ENCODE data around the gene RWDD1. TPM values are rescaled to one million over a fixed set of nuclear protein-coding genes. Genes with fewer than 3 reads are reported as not detected.

RWDD1 gene
- total RNA-seq, 1 experiment from 2014 or later, result 52.3 TPM

DNA sequence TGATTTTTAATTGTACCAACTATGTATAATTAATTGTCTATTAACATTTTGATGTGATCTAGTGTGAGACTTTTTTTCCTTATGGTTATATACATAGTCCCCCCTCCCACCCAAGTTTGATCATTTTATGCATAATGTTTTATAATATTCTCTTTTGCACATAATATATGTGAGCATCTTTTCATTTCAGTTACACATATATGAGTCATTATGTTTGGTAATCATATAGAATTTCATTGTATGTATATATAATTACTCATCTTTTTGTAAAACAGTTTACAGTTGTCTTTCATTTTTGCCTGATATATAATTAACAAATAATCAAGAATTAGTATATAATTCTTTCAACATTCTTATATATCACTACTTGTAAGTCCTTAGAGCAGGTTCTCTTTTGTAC is 15.0 kb downstream of the RWDD1 start:
- Histone ChIP-seq H3K4me1 (ENCODE audit: insufficient read depth, low read length, poor library complexity, severe bottlenecking) (no peaks in the 10 kb centered on the region), H3K4me3 (ENCODE audit: low read depth, low read length, poor library complexity, severe bottlenecking) (no peak overlapping the region), H3K9me3 (ENCODE audit: low read depth, low read length, poor library complexity, severe bottlenecking) (no peaks in the 10 kb centered on the region), H3K36me3 (ENCODE audit: insufficient read depth, low read length, poor library complexity, severe bottlenecking) (peaks cover 44% of the 10 kb centered on the region), H3K27ac (ENCODE audit: low read depth, low read length, poor library complexity, severe bottlenecking) (no peak overlapping the region), H3K27me3 (replicated peaks; ENCODE audit: insufficient read depth, low read depth, low read length, poor library complexity) (no peaks in the 10 kb centered on the region)
- DNase-seq (ENCODE audit: low spot score), result no peak
- POLR2A ChIA-PET (ENCODE audit: low non-redundant PET), result no interaction called here
- no TSS peak for BruUV-seq (replicated peaks)
- intact Hi-C loops (cut with micrococcal nuclease; ENCODE audit: unreplicated experiment), result no loop called here
- no peak for TF ChIP-seq EZH2 (IDR thresholded peaks at IDR 0.05; ENCODE audit: borderline replicate concordance, low read depth, low read length, poor library complexity, severe bottlenecking)
- TF ChIP-seq, protein P1, sequence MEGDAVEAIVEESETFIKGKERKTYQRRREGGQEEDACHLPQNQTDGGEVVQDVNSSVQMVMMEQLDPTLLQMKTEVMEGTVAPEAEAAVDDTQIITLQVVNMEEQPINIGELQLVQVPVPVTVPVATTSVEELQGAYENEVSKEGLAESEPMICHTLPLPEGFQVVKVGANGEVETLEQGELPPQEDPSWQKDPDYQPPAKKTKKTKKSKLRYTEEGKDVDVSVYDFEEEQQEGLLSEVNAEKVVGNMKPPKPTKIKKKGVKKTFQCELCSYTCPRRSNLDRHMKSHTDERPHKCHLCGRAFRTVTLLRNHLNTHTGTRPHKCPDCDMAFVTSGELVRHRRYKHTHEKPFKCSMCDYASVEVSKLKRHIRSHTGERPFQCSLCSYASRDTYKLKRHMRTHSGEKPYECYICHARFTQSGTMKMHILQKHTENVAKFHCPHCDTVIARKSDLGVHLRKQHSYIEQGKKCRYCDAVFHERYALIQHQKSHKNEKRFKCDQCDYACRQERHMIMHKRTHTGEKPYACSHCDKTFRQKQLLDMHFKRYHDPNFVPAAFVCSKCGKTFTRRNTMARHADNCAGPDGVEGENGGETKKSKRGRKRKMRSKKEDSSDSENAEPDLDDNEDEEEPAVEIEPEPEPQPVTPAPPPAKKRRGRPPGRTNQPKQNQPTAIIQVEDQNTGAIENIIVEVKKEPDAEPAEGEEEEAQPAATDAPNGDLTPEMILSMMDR (conservative IDR thresholded peaks at IDR 0.05; ENCODE audit: low read depth, low read length), result no peak
- CTCF ChIA-PET, result no interaction called here

DNA sequence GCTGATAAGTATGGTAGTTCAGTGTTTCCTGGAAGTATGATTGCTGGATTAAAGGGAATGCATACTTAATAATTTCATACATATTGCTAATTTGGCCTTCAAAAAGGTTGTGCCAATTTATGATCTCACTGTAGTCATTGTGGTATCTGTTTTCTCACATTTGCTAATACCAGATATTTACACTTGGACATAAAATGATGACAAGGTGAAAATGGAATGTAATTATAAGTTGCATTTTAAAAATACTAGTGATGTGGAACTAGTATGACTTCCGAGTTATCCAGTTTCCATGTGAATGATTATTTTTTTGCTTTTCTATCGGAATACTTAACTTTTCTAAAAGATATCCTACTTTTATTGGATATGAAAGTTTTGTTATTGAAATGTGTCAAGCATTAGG is 15.4 kb downstream of the RWDD1 start:
- Histone ChIP-seq H3K9me3 (ENCODE audit: low read depth, low read length, poor library complexity, severe bottlenecking) (no peaks in the 10 kb centered on the region), H3K27ac (ENCODE audit: low read depth, low read length, poor library complexity, severe bottlenecking) (no peak overlapping the region), H3K4me3 (ENCODE audit: low read depth, low read length, poor library complexity, severe bottlenecking) (no peak overlapping the region), H3K4me1 (ENCODE audit: insufficient read depth, low read length, poor library complexity, severe bottlenecking) (no peaks in the 10 kb centered on the region), H3K36me3 (ENCODE audit: insufficient read depth, low read length, poor library complexity, severe bottlenecking) (peaks cover 48% of the 10 kb centered on the region), H3K27me3 (replicated peaks; ENCODE audit: insufficient read depth, low read depth, low read length, poor library complexity) (no peaks in the 10 kb centered on the region)
- intact Hi-C loops (cut with micrococcal nuclease; ENCODE audit: unreplicated experiment), result no loop called here
- POLR2A ChIA-PET (ENCODE audit: low non-redundant PET), result no interaction called here
- TF ChIP-seq EZH2 (IDR thresholded peaks at IDR 0.05; ENCODE audit: borderline replicate concordance, low read depth, low read length, poor library complexity, severe bottlenecking), result no peak
- TF ChIP-seq, protein P1 (conservative IDR thresholded peaks at IDR 0.05; ENCODE audit: low read depth, low read length), result no peak
- no peak for DNase-seq (ENCODE audit: low spot score)
- no TSS peak for BruUV-seq (replicated peaks)
- CTCF ChIA-PET, result no interaction called here

DNA sequence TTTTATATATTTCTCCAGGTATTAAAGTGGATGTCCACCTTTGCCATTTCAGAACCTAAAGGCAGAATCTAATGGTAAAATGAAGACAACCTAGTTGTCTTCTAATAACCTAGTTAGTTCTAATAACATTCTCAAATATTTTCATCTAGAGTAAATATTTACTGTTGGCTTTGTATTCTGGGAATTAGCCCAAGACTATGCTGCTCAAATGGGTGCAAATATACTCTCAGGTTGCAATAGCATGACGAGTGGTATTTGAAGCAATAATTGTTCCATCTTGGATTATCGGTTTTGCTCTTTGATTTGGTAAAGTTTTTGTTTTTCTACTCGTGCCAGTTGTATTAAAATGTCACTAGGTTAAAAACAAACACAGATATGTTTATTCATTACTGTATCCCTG is 23.9 kb downstream of the RWDD1 start:
- CTCF ChIA-PET, result no interaction called here
- Histone ChIP-seq H3K27ac (ENCODE audit: low read depth, low read length, poor library complexity, severe bottlenecking) (no peak overlapping the region), H3K27me3 (replicated peaks; ENCODE audit: insufficient read depth, low read depth, low read length, poor library complexity) (no peaks in the 10 kb centered on the region), H3K4me3 (ENCODE audit: low read depth, low read length, poor library complexity, severe bottlenecking) (no peak overlapping the region), H3K4me1 (ENCODE audit: insufficient read depth, low read length, poor library complexity, severe bottlenecking) (no peaks in the 10 kb centered on the region), H3K36me3 (ENCODE audit: insufficient read depth, low read length, poor library complexity, severe bottlenecking) (peaks cover 28% of the 10 kb centered on the region), H3K9me3 (ENCODE audit: low read depth, low read length, poor library complexity, severe bottlenecking) (no peaks in the 10 kb centered on the region)
- BruUV-seq (replicated peaks), result no TSS peak
- intact Hi-C loops (cut with micrococcal nuclease; ENCODE audit: unreplicated experiment), result no loop called here
- TF ChIP-seq, protein P1 (conservative IDR thresholded peaks at IDR 0.05; ENCODE audit: low read depth, low read length), result no peak
- no peak for TF ChIP-seq EZH2 (IDR thresholded peaks at IDR 0.05; ENCODE audit: borderline replicate concordance, low read depth, low read length, poor library complexity, severe bottlenecking)
- POLR2A ChIA-PET (ENCODE audit: low non-redundant PET), result no interaction called here
- no peak for DNase-seq (ENCODE audit: low spot score)

All from A673 (cell line).